GM08714 (cell line): ENCODE data around the gene ZCCHC2.

Experiments
- H3K4me3 ChIP-seq: fragments of 200-500 bp; sonication (Bioruptor generic); 2 replicates; pipeline ENCODE4 v1.5.1; 2014; ENCODE audit warnings: mild to moderate bottlenecking, low read length, inconsistent platforms
- ZNF274 ChIP-seq: IDR thresholded peaks from 2 replicates; pipeline ENCODE4 v1.6.1; 2012; ENCODE audit warnings: mild to moderate bottlenecking, low read depth, low read length

The ZCCHC2 gene

GRCh38 chr18:62611453-62612288 lies 88.8 kb downstream of the ZCCHC2 start:
- no peak for TF ChIP-seq ZNF274
- H3K4me3 ChIP-seq = no peak overlapping the region

GRCh38 chr18:62612289-62612645 lies 89.4 kb downstream of the ZCCHC2 start:
- TF ChIP-seq ZNF274 = no peak
- no peak overlapping the region for H3K4me3 ChIP-seq

- H3K4me3 ChIP-seq = no peak overlapping the region
- no peak for TF ChIP-seq ZNF274
These were observed 90.0 kb downstream of the ZCCHC2 start for GRCh38 chr18:62612776-62613175.

- TF ChIP-seq ZNF274 = no peak
- no peak overlapping the region for H3K4me3 ChIP-seq
These were observed 91.7 kb downstream of the ZCCHC2 start for GRCh38 chr18:62614494-62614893.

GRCh38 chr18:62616331-62616805 lies 93.5 kb downstream of the ZCCHC2 start:
- H3K4me3 ChIP-seq = no peak overlapping the region
- TF ChIP-seq ZNF274 = no peak

GRCh38 chr18:62617793-62618591 lies 95.2 kb downstream of the ZCCHC2 start:
- no peak overlapping the region for H3K4me3 ChIP-seq
- TF ChIP-seq ZNF274 = no peak

- TF ChIP-seq ZNF274 = no peak
These were observed 95.9 kb downstream of the ZCCHC2 start for GRCh38 chr18:62618735-62619134.

GRCh38 chr18:62621546-62621945 lies 98.7 kb downstream of the ZCCHC2 start:
- TF ChIP-seq ZNF274 = no peak
- H3K4me3 ChIP-seq = no peak overlapping the region

More at GRCh38 chr18:62618735-62619134, 95.9 kb downstream of the ZCCHC2 start:
- H3K4me3 ChIP-seq = no peak overlapping the region

GRCh38 chr18:62625019-62625418 lies 102.2 kb downstream of the ZCCHC2 start:
- H3K4me3 ChIP-seq = no peak overlapping the region
- TF ChIP-seq ZNF274 = no peak
